Fibroblast of skin of abdomen (primary cell): ENCODE results near the gene SLC39A3.

Experiments
- DNase-seq: peaks from one replicate; pipeline ENCODE4 v3.0.0-alpha.2; 2013

The SLC39A3 gene

GRCh38 chr19:2701361-2702169 is 38.3 kb downstream of the SLC39A3 start:
- DNase-seq: no peak

DNA sequence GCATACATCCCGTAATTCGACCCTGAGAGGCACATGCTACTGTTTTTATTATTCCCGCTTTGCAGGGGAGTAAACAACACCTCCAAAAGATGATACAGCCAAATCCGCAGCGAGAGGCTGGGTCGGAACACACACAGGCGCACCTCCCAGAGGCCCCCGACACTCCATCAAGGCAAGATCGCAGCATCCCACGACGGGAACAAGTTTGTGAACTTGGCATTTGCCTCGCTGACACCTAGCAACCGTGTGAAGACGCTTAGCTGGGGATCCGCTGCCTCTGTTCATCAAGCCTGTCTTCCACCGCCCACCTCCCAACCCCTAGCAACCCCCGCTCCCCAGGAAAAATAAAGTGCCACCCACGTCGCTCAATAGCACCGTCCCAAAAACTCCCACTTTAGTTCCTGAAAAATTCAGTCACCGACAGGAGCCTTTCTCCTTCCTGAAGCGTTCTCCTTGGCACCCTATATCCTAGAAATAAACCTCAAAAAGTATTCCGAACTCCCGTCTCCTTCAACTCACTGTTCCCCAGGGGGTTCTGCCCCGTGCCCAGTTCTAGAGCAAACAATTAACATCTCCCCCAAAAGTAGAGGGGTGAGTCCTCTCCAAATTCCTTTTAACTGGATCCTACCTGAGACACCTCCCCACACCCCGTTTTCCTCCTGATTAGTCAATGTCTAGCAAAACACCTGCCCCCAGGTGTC is 39.0 kb downstream of the SLC39A3 start:
- no peak for DNase-seq

- no peak for DNase-seq
These were observed 40.2 kb downstream of the SLC39A3 start for GRCh38 chr19:2699413-2700140.

DNA sequence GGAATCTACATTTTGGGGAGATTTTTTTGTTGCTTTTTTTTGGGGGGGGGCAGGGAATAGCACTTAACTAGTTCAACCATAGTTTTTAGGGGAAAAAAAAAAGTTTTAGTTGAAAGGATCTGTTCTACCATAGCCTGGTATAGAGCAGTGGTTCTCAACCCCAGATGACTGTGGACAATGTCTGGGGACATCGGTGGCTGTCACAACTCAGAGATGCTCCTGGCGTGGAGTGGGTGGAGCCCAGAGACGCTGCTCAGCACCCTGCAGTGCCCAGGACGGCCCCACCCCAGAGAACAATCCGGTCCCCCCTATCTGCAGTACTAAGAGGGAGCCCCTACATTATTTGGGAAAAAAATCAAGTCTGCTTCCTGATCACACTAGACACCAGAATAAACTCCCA is 45.6 kb downstream of the SLC39A3 start:
- no peak for DNase-seq

GRCh38 chr19:2693492-2694160 is 46.2 kb downstream of the SLC39A3 start:
- no peak for DNase-seq

DNA sequence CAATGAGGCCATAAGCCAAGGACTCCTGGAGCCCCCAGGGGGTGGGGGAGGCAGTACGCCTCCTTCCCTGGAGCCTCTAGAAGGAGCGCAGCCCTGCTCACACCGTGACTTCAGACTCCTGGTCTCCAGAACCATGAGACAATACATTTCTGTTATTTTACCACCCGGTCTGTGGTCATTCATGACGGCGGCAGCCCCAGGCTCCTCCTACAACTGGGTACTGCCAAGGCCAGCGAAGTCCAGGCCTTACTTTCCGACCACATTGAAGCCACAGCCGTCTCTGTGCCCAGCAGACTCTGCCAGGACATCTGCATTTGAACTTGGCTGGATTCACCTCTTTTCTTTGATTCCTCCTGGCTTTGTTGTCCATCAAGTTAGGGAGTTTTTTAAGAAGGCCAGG is 47.9 kb downstream of the SLC39A3 start:
- no peak for DNase-seq

DNA sequence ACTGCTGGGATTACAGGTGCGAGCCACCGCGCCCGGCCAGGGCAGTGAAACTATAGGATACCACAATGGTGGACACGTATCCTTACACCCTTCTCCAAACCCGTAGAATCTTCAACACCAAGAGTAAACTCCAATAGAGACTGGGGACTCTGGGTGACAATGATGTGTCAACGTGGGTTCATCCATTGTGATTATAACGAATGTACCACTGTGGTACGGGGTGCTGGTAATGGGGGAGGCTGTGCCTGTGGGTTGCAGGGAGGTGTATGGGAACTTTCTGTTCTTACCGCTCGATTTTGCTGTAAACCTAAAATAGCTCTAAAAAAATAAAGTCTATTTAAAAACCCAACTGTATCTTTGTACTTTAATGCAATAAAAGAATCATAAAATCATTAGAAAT is 49.0 kb downstream of the SLC39A3 start:
- no peak for DNase-seq

- DNase-seq: no peak
These were observed 53.5 kb downstream of the SLC39A3 start for GRCh38 chr19:2686360-2686759.

DNA sequence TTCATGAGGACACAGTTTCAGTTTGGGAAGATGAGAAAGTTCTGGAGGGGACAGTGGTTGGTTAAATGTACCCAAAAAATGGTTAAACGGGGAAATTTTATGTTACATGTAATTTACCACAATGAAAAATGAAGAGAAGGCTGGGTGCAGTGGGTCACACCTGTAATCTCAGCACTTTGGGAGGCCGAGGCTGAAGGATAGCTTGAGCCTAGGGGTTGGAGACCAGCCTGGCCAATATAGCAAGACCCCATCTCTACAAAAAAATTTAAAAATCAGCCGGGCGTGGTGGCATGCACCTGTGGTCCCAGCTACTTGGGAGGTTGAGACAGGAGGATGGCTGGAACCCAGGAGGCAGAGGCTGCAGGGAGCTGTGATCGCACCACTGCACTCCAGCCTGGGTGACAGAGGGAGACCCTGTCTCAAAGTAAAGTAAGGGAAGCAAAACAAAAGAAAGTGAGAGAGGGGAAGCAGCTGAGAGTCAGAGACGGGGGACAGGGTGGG is 54.6 kb downstream of the SLC39A3 start:
- DNase-seq: no peak

GRCh38 chr19:2683430-2684003 is 56.3 kb downstream of the SLC39A3 start:
- DNase-seq: no peak
